Sigmoid colon (tissue), 4 donors: ENCODE results near the gene ARHGDIB.

ENCODE experiments used
- CTCF ChIP-seq, 4 experiments: fragments of 450-650 bp in 3 of 4; fragments of 200-600 bp in 1 of 4; IDR thresholded peaks; one replicate each; pipeline ENCODE4 v1.5.1; 2016 to 2019; ENCODE audit warnings: antibody characterized with exemption in 4 of 4, mild to moderate bottlenecking in 3 of 4, moderate library complexity in 2 of 4
- EP300 ChIP-seq, 4 donors: sonication (generic); formaldehyde crosslinking; IDR thresholded peaks; one replicate each; pipeline ENCODE4 v1.6.1; 2017; ENCODE audit warnings: antibody characterized with exemption in 4 of 4
- POLR2A ChIP-seq, 2 donors: fragments of 450-650 bp; IDR thresholded peaks; one replicate each; pipeline ENCODE4 v1.6.1; 2016; ENCODE audit warnings: antibody characterized with exemption in 2 of 2, mild to moderate bottlenecking in 2 of 2, moderate library complexity in 2 of 2
- POLR2AphosphoS5 ChIP-seq, 4 donors: sonication (generic); formaldehyde crosslinking; IDR thresholded peaks; one replicate each; pipeline ENCODE4 v1.6.1; 2017; ENCODE audit warnings: antibody characterized with exemption in 4 of 4

GRCh38 chr12:14970473-14970872, 9.1 kb upstream of the ARHGDIB start:
- TF ChIP-seq CTCF (IDR thresholded peaks at IDR 0.05) (no peak), POLR2A (IDR thresholded peaks at IDR 0.05) (no peak), POLR2AphosphoS5 (IDR thresholded peaks at IDR 0.05) (no peak), EP300 (IDR thresholded peaks at IDR 0.05) (no peak)
